Measurements from ENCODE around the gene SORCS1. TPM values are rescaled to one million over a fixed set of nuclear protein-coding genes. Genes with fewer than 3 reads are reported as not detected.

The SORCS1 gene
- total and polyA plus RNA-seq, 12 donors: 0.18 to 11.1 (median 1.1) TPM

- Histone ChIP-seq H3K4me1 (replicated peaks in 1 of 2) (no peaks in the 10 kb centered on the region), H3K27ac (no peak overlapping the region), H3K27me3 (no peaks in the 10 kb centered on the region), H3K9me3 (replicated peaks in 1 of 3) (no peaks in the 10 kb centered on the region), H3K36me3 (replicated peaks in 1 of 2) (no peaks in the 10 kb centered on the region), H3K4me3 (no peak overlapping the region)
- intact Hi-C loops (cut with DNase I): no loop called here
- WGBS, 4 donors: 42 to 53% (median 49%) methylated on average over 4 of the region's 4 CpGs
- no peak for DNase-seq
- TF ChIP-seq POLR2A (IDR thresholded peaks at IDR 0.05) (no peak), CTCF (IDR thresholded peaks at IDR 0.05) (no peak)
These were observed 183.7 kb downstream of the SORCS1 start for GRCh38 chr10:106980495-106981451.

- Histone ChIP-seq H3K27ac (no peak overlapping the region), H3K9me3 (replicated peaks in 1 of 3) (no peaks in the 10 kb centered on the region), H3K36me3 (replicated peaks in 1 of 2) (no peaks in the 10 kb centered on the region), H3K27me3 (no peaks in the 10 kb centered on the region), H3K4me3 (no peak overlapping the region), H3K4me1 (replicated peaks in 1 of 2) (no peaks in the 10 kb centered on the region)
- 51 to 76% (median 65%) methylated on average over 2 of the region's 2 CpGs for WGBS, 4 donors
- TF ChIP-seq POLR2A (IDR thresholded peaks at IDR 0.05) (no peak), CTCF (IDR thresholded peaks at IDR 0.05) (no peak)
- intact Hi-C loops (cut with DNase I): no loop called here
- DNase-seq: no peak
These were observed 185.8 kb downstream of the SORCS1 start for GRCh38 chr10:106978756-106979155.

GRCh38 chr10:106973716-106974115 lies 190.8 kb downstream of the SORCS1 start:
- no peak for TF ChIP-seq POLR2A (IDR thresholded peaks at IDR 0.05)
- no peak for TF ChIP-seq CTCF (IDR thresholded peaks at IDR 0.05)
- no peaks in the 10 kb centered on the region for H3K4me1 ChIP-seq (replicated peaks in 1 of 2)
- intact Hi-C loops (cut with DNase I): no loop called here
- H3K9me3 ChIP-seq (replicated peaks in 1 of 3): no peaks in the 10 kb centered on the region
- DNase-seq: no peak
- no peak overlapping the region for H3K27ac ChIP-seq
- 20 to 43% (median 38%) methylated on average over 1 of the region's 1 CpG for WGBS, 4 donors
- no peaks in the 10 kb centered on the region for H3K36me3 ChIP-seq (replicated peaks in 1 of 2)
- H3K4me3 ChIP-seq: no peak overlapping the region
- H3K27me3 ChIP-seq: no peaks in the 10 kb centered on the region

GRCh38 chr10:106973288-106973687 lies 191.2 kb downstream of the SORCS1 start:
- DNase-seq: no peak
- no peak overlapping the region for H3K27ac ChIP-seq
- H3K9me3 ChIP-seq (replicated peaks in 1 of 3): no peaks in the 10 kb centered on the region
- intact Hi-C loops (cut with DNase I): no loop called here
- 47 to 64% (median 61%) methylated on average over 1 of the region's 1 CpG for WGBS, 4 donors
- H3K4me3 ChIP-seq: no peak overlapping the region
- H3K4me1 ChIP-seq (replicated peaks in 1 of 2): no peaks in the 10 kb centered on the region
- H3K27me3 ChIP-seq: no peaks in the 10 kb centered on the region
- no peak for TF ChIP-seq CTCF (IDR thresholded peaks at IDR 0.05)
- no peak for TF ChIP-seq POLR2A (IDR thresholded peaks at IDR 0.05)
- no peaks in the 10 kb centered on the region for H3K36me3 ChIP-seq (replicated peaks in 1 of 2)
